COLO829 (cell line): ENCODE results near the gene RTN4RL1.

Experiments
- DNase-seq: peaks from one replicate; pipeline ENCODE4 v3.0.0; 2012; ENCODE audit warnings: low spot score

Gene RTN4RL1

GRCh38 chr17:2059547-2060384 lies 34.6 kb upstream of the RTN4RL1 start:
- DNase-seq, result no peak

GRCh38 chr17:2058586-2059546 lies 33.7 kb upstream of the RTN4RL1 start:
- no peak for DNase-seq

- DNase-seq, result no peak
These were observed 32.8 kb upstream of the RTN4RL1 start for GRCh38 chr17:2057760-2058585.

- no peak for DNase-seq
These were observed 32.1 kb upstream of the RTN4RL1 start for GRCh38 chr17:2057175-2057759.

- no peak for DNase-seq
These were observed 31.4 kb upstream of the RTN4RL1 start for GRCh38 chr17:2056206-2057174.

- DNase-seq, result no peak
These were observed 30.4 kb upstream of the RTN4RL1 start for GRCh38 chr17:2055292-2056205.

GRCh38 chr17:2054512-2055291 lies 29.6 kb upstream of the RTN4RL1 start, which contains the start of gene HIC1:
TSS of gene HIC1 (plus strand) at chr17:2055103. CDS start at chr17:2056691, 1,588 bp downstream.
- peak; percentile 59 for DNase-seq

GRCh38 chr17:2054262-2054511 lies 29.1 kb upstream of the RTN4RL1 start:
- no peak for DNase-seq

- DNase-seq, result no peak
These were observed 28.5 kb upstream of the RTN4RL1 start for GRCh38 chr17:2053380-2054261.

GRCh38 chr17:2051933-2052559 lies 26.9 kb upstream of the RTN4RL1 start:
- DNase-seq, result no peak

GRCh38 chr17:2051061-2051932 lies 26.2 kb upstream of the RTN4RL1 start:
- DNase-seq, result no peak

GRCh38 chr17:2050300-2051060 lies 25.3 kb upstream of the RTN4RL1 start:
- peak; percentile 60 for DNase-seq

GRCh38 chr17:2049333-2050299 lies 24.5 kb upstream of the RTN4RL1 start:
- peak; percentile 88 for DNase-seq

GRCh38 chr17:2048805-2049204 lies 23.7 kb upstream of the RTN4RL1 start:
- DNase-seq, result no peak
